Measurements from ENCODE around the gene NKTR.
A peak's percentile ranks its signal among the peaks of the same experiment; 100 is the strongest.

The NKTR gene

DNA sequence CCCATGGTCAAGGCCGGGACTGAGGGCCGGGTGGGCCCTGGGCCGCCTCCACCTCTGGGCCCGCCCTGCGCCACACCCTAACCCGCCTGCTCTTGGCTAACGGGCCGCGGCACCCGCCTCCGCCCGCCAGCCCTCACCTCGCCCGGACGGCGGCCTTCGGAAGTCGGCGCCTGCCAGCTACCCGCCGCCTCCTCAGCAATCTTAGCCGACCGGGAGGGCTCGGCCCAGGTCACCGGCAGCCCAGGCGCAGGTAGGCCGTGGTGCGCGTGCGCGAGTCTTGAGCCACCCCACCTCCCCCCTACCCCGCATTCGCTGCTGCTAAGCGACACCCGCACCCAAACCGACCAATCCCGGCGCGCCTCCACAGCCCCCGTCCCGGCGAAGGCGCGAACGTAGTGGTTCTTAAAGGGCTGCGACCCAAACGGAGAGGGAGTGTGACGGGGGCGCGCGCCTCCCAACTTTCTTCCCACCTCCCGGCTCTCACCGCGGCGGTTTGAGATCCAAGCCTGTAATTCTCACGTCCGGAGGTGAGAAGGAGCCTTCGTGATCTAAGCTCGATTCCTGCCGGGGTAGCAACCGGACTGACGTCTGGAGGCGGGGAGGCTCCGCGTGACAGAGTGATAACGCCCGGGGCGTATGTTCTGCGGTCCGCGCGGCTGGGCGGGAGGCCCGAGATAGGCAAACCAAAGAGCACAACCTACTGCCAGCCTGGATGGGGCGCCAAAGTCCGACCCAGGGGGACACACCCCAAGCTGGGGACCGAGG is 18.6 kb upstream of the NKTR start, which contains the start of gene SEC22C (continued):
- TF ChIP-seq ZNF350 (tag by site-specific recombination; IDR thresholded peaks at IDR 0.05), result peak; percentile 97; the same call in 1 of the 2 replicates
- TF ChIP-seq, protein P1, sequence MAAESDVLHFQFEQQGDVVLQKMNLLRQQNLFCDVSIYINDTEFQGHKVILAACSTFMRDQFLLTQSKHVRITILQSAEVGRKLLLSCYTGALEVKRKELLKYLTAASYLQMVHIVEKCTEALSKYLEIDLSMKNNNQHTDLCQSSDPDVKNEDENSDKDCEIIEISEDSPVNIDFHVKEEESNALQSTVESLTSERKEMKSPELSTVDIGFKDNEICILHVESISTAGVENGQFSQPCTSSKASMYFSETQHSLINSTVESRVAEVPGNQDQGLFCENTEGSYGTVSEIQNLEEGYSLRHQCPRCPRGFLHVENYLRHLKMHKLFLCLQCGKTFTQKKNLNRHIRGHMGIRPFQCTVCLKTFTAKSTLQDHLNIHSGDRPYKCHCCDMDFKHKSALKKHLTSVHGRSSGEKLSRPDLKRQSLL (tag by site-specific recombination; IDR thresholded peaks at IDR 0.05), result no peak
- no peak for TF ChIP-seq ZNF214 (tag by site-specific recombination; IDR thresholded peaks at IDR 0.05; ENCODE audit: borderline replicate concordance)
- TF ChIP-seq, protein P2, sequence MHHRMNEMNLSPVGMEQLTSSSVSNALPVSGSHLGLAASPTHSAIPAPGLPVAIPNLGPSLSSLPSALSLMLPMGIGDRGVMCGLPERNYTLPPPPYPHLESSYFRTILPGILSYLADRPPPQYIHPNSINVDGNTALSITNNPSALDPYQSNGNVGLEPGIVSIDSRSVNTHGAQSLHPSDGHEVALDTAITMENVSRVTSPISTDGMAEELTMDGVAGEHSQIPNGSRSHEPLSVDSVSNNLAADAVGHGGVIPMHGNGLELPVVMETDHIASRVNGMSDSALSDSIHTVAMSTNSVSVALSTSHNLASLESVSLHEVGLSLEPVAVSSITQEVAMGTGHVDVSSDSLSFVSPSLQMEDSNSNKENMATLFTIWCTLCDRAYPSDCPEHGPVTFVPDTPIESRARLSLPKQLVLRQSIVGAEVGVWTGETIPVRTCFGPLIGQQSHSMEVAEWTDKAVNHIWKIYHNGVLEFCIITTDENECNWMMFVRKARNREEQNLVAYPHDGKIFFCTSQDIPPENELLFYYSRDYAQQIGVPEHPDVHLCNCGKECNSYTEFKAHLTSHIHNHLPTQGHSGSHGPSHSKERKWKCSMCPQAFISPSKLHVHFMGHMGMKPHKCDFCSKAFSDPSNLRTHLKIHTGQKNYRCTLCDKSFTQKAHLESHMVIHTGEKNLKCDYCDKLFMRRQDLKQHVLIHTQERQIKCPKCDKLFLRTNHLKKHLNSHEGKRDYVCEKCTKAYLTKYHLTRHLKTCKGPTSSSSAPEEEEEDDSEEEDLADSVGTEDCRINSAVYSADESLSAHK (tag by site-specific recombination; IDR thresholded peaks at IDR 0.05), result 0 out of 2 replicates have a peak, but pooled peaks have one; percentile 18
- TF ChIP-seq ZNF18 (tag by site-specific recombination; IDR thresholded peaks at IDR 0.05), result peak; percentile 85
- peak; percentile 91 for TF ChIP-seq ZNF600 (tag by site-specific recombination; IDR thresholded peaks at IDR 0.05)
- no peak for TF ChIP-seq ZFP41 (tag by site-specific recombination; IDR thresholded peaks at IDR 0.05; ENCODE audit: borderline replicate concordance)
- peak; percentile 88 for TF ChIP-seq ZBTB17 (tag by site-specific recombination; IDR thresholded peaks at IDR 0.05)
- no peak for TF ChIP-seq BCL11B (tag by site-specific recombination; IDR thresholded peaks at IDR 0.05; ENCODE audit: low read depth)
- TF ChIP-seq ZNF692 (tag by site-specific recombination; IDR thresholded peaks at IDR 0.05), result peak; percentile 74
- TF ChIP-seq, protein P3, sequence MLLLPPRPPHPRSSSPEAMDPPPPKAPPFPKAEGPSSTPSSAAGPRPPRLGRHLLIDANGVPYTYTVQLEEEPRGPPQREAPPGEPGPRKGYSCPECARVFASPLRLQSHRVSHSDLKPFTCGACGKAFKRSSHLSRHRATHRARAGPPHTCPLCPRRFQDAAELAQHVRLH (tag by site-specific recombination; IDR thresholded peaks at IDR 0.05), result peak; percentile 39; the same call in 1 of the 2 replicates
- TF ChIP-seq, protein P4, sequence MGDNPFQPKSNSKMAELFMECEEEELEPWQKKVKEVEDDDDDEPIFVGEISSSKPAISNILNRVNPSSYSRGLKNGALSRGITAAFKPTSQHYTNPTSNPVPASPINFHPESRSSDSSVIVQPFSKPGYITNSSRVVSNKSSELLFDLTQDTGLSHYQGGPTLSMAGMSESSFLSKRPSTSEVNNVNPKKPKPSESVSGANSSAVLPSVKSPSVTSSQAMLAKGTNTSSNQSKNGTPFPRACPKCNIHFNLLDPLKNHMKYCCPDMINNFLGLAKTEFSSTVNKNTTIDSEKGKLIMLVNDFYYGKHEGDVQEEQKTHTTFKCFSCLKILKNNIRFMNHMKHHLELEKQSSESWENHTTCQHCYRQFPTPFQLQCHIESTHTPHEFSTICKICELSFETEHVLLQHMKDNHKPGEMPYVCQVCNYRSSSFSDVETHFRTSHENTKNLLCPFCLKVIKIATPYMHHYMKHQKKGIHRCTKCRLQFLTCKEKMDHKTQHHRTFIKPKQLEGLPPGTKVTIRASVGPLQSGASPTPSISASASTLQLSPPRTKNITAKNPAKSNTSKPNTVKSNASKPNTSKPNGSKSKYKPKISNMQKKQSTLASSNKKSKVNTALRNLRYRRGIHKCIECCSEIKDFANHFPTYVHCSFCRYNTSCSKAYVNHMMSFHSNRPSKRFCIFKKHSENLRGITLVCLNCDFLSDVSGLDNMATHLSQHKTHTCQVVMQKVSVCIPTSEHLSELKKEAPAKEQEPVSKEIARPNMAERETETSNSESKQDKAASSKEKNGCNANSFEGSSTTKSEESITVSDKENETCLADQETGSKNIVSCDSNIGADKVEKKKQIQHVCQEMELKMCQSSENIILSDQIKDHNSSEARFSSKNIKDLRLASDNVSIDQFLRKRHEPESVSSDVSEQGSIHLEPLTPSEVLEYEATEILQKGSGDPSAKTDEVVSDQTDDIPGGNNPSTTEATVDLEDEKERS (tag by site-specific recombination; IDR thresholded peaks at IDR 0.05), result no peak
- no peak for TF ChIP-seq ZNF791 (tag by site-specific recombination; IDR thresholded peaks at IDR 0.05)
- no peak for TF ChIP-seq ZNF623 (tag by site-specific recombination; IDR thresholded peaks at IDR 0.05)
- no peak for TF ChIP-seq ZNF639 (tag by site-specific recombination; IDR thresholded peaks at IDR 0.05)
- no peak for TF ChIP-seq ZNF157 (tag by site-specific recombination; IDR thresholded peaks at IDR 0.05)
- no peak; the same call in 1 of the 2 replicates for TF ChIP-seq BCL11A (tag by site-specific recombination; IDR thresholded peaks at IDR 0.05; ENCODE audit: low read depth)
- TF ChIP-seq REST (tag by site-specific recombination; IDR thresholded peaks at IDR 0.05), result no peak
- no peak for TF ChIP-seq ZNF23 (tag by site-specific recombination; IDR thresholded peaks at IDR 0.05; ENCODE audit: borderline replicate concordance)
- TF ChIP-seq ZNF76 (tag by site-specific recombination; IDR thresholded peaks at IDR 0.05; ENCODE audit: borderline replicate concordance, low read depth), result no peak; the same call in 1 of the 2 replicates
- no peak for TF ChIP-seq ZNF239 (tag by site-specific recombination; IDR thresholded peaks at IDR 0.05)
- TF ChIP-seq KLF16 (tag by site-specific recombination; IDR thresholded peaks at IDR 0.05), result peak; percentile 61; the same call in 1 of the 2 replicates
